Stimulated activated CD8-positive, alpha-beta memory T cell treated with anti-CD3 and anti-CD28 coated beads, Interleukin-2, amount 100 ng/mL, for 1 hour (primary cell): ENCODE measurements around the gene KRTAP27-1.

Experiments used
- DNase-seq, 2 donors: peaks; one replicate each; pipeline ENCODE4 v3.0.0-alpha.2; 2020; ENCODE audit warnings: low read depth in 2 of 2

The KRTAP27-1 gene

GRCh38 chr21:30289215-30289614, 48.3 kb downstream of the KRTAP27-1 start, which contains the start of gene KRTAP25-1:
Gene KRTAP25-1, minus strand, starts transcription at chr21:30289514. Its CDS starts 24 bp downstream, at chr21:30289490.
- DNase-seq = no peak
